ENCODE measurements around the gene OR6C76.

DNA sequence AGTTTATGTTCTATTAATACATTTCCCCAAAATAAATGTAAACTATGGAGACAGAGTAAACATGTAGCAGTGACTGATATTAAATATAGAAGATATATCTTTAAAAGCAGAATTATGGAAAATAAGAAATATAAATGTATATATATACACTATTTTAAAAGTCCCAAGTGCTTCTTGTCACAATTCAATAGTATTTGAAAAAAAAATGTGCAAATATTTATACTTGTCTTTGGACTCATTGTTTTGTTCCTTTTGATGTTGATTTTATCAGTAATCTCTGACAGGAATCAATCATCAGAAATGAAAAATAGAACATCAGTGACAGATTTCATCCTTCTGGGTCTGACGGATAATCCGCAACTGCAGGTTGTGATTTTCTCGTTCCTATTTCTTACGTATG lies at the start of gene OR6C76:
- TF ChIP-seq, protein P1, sequence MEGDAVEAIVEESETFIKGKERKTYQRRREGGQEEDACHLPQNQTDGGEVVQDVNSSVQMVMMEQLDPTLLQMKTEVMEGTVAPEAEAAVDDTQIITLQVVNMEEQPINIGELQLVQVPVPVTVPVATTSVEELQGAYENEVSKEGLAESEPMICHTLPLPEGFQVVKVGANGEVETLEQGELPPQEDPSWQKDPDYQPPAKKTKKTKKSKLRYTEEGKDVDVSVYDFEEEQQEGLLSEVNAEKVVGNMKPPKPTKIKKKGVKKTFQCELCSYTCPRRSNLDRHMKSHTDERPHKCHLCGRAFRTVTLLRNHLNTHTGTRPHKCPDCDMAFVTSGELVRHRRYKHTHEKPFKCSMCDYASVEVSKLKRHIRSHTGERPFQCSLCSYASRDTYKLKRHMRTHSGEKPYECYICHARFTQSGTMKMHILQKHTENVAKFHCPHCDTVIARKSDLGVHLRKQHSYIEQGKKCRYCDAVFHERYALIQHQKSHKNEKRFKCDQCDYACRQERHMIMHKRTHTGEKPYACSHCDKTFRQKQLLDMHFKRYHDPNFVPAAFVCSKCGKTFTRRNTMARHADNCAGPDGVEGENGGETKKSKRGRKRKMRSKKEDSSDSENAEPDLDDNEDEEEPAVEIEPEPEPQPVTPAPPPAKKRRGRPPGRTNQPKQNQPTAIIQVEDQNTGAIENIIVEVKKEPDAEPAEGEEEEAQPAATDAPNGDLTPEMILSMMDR (IDR thresholded peaks at IDR 0.05) = no peak
- no peak for TF ChIP-seq POLR2A (IDR thresholded peaks at IDR 0.05)
